GM21423 (cell line): ENCODE data around the gene SCART1.
"Not testable (repeated sequence)": the region's sequence is repeated elsewhere in the genome, so short reads cannot be mapped to it uniquely, and the experiment has no call there.

Experiments
- ATAC-seq: cut with Tn5 transposase; IDR thresholded peaks from one replicate; pipeline ENCODE4 v1.9.1; 2021; ENCODE audit warnings: mild to moderate bottlenecking, moderate library complexity; ENCODE audit not compliant: unreplicated experiment

The SCART1 gene

GRCh38 chr10:133431888-133432613 is 21.7 kb upstream of the SCART1 start:
- not testable (repeated sequence) for ATAC-seq

GRCh38 chr10:133432789-133433188 is 21.0 kb upstream of the SCART1 start:
- not testable (repeated sequence) for ATAC-seq

- no peak for ATAC-seq
These were observed 15.0 kb upstream of the SCART1 start for GRCh38 chr10:133438711-133439273.

GRCh38 chr10:133439517-133440461 is 14.0 kb upstream of the SCART1 start:
- ATAC-seq = no peak

- ATAC-seq = no peak
These were observed 13.0 kb upstream of the SCART1 start for GRCh38 chr10:133440633-133441285.

GRCh38 chr10:133441356-133441755 is 12.4 kb upstream of the SCART1 start:
- not testable (repeated sequence) for ATAC-seq

GRCh38 chr10:133441780-133442179 is 12.0 kb upstream of the SCART1 start:
- ATAC-seq = no peak

GRCh38 chr10:133442191-133442966 is 11.4 kb upstream of the SCART1 start:
- ATAC-seq = no peak

GRCh38 chr10:133442967-133443924 is 10.5 kb upstream of the SCART1 start:
- no peak for ATAC-seq

- ATAC-seq = no peak
These were observed 9.1 kb upstream of the SCART1 start for GRCh38 chr10:133444342-133445267.

GRCh38 chr10:133445268-133445732 is 8.4 kb upstream of the SCART1 start:
- ATAC-seq = no peak

GRCh38 chr10:133445751-133446708 is 7.7 kb upstream of the SCART1 start:
- no peak for ATAC-seq

GRCh38 chr10:133446979-133447378 is 6.8 kb upstream of the SCART1 start:
- ATAC-seq = no peak

- no peak for ATAC-seq
These were observed 5.6 kb upstream of the SCART1 start for GRCh38 chr10:133448120-133448519.

GRCh38 chr10:133451346-133451745 is 2.4 kb upstream of the SCART1 start:
- no peak for ATAC-seq

- ATAC-seq = no peak
These were observed 1.3 kb upstream of the SCART1 start for GRCh38 chr10:133452453-133452852.
